Fibroblast of mammary gland (primary cell): ENCODE results near the gene CDH4.

Source experiments
- DNase-seq: peaks from one replicate; pipeline ENCODE4 v3.0.0-alpha.2; 2010; ENCODE audit warnings: low read depth
- H3K4me3 ChIP-seq: 2 replicates; pipeline ENCODE4 v1.5.1; 2011; ENCODE audit warnings: low read depth, mild to moderate bottlenecking, low read length, moderate library complexity; ENCODE audit not compliant: control insufficient read depth
- CTCF ChIP-seq: conservative IDR thresholded peaks from 2 replicates; pipeline ENCODE4 v1.5.1; 2011; ENCODE audit warnings: low read depth, low read length, inconsistent platforms; ENCODE audit not compliant: control insufficient read depth, insufficient read depth

Gene CDH4

GRCh38 chr20:61706259-61706961 is 454.3 kb downstream of the CDH4 start:
- TF ChIP-seq CTCF, result no peak
- DNase-seq, result no peak
- no peak overlapping the region for H3K4me3 ChIP-seq

GRCh38 chr20:61708891-61709290 is 456.8 kb downstream of the CDH4 start:
- DNase-seq, result no peak
- H3K4me3 ChIP-seq, result no peak overlapping the region
- TF ChIP-seq CTCF, result no peak

- TF ChIP-seq CTCF, result no peak
- H3K4me3 ChIP-seq, result no peak overlapping the region
- DNase-seq, result no peak
These were observed 458.0 kb downstream of the CDH4 start for GRCh38 chr20:61710108-61710507.

DNA sequence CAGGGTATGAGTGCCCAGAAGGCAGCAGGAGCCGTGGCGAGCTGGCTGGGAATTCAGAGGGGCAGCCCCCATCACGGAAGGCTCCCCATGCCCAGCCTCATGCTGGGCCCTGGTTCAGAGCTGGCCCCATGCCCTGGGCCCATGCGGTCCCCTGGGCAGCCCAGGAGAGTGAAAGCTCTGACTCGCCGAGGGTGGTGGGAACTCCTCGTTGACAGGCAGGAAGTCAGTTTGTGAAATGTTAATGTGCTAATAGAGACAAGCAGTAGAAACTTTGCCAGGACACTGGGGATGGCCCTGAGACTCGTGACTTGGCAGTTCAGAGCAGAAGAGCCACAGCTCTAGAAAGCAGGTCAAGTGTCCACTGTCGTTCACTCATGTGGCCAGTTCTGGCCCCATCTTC is 460.6 kb downstream of the CDH4 start:
- TF ChIP-seq CTCF, result no peak
- H3K4me3 ChIP-seq, result no peak overlapping the region
- no peak for DNase-seq

GRCh38 chr20:61718361-61719005 is 466.4 kb downstream of the CDH4 start:
- no peak for TF ChIP-seq CTCF
- no peak for DNase-seq
- no peak overlapping the region for H3K4me3 ChIP-seq

DNA sequence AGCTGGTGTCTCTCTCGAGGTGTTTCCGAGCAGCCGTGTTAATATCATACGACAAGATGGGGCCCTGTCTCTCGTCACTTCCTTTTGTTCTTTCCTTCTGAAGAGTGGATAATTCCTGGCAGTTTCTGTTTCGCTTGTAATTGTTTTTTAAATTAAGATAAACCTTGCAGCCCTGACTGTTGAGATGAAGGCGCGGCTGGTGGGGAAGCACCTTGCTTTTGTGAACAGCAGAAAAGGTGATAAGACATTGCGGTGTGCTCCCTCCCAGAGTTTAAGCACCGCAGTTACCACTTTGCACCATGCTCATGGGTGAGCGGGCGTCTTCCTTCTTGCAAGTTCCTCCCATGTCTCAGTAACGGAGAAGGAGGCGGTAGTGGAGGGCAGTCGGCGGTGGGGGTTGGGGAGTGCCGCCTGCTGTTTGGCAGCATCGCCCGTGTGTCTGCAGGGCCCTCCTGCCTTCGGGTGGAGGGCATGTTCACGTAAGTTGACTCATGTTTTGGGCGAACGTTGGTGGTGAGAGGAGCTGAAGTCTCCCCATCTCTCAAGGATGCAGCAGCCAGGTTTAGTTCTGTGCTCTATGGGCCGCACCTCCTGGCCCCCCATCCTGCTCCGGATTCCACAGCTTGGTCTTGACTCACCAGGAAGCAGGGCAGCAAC is 467.8 kb downstream of the CDH4 start:
- H3K4me3 ChIP-seq, result no peak overlapping the region
- DNase-seq, result no peak
- no peak for TF ChIP-seq CTCF

GRCh38 chr20:61720348-61720696 is 468.3 kb downstream of the CDH4 start:
- no peak for DNase-seq
- TF ChIP-seq CTCF, result no peak
- H3K4me3 ChIP-seq, result no peak overlapping the region
